Ishikawa (cell line): ENCODE results near the gene E4F1.

Experiments
- CEBPB ChIP-seq: IDR thresholded peaks from 2 replicates; pipeline ENCODE4 v1.6.1; 2012
- MAX ChIP-seq: IDR thresholded peaks from 2 replicates; pipeline ENCODE4 v1.6.1; 2012
- REST ChIP-seq: IDR thresholded peaks from 2 replicates; pipeline ENCODE4 v1.6.1; 2012; ENCODE audit warnings: low read depth, mild to moderate bottlenecking
- TEAD4 ChIP-seq: IDR thresholded peaks from 2 replicates; pipeline ENCODE4 v1.6.1; 2012
- YY1 ChIP-seq: IDR thresholded peaks from 2 replicates; pipeline ENCODE4 v1.6.1; 2012; ENCODE audit warnings: low read depth
- ZBTB7A ChIP-seq: IDR thresholded peaks from 2 replicates; pipeline ENCODE4 v1.6.1; 2012; ENCODE audit warnings: low read depth

GRCh38 chr16:2246301-2246885 is 23.0 kb downstream of the E4F1 start:
- TF ChIP-seq CEBPB (no peak), ZBTB7A (no peak), TEAD4 (no peak), MAX (no peak), YY1 (no peak), REST (no peak)
